ENCODE results near the gene SLC44A5. TPM values are rescaled to one million over a fixed set of nuclear protein-coding genes. Genes with fewer than 3 reads are reported as not detected.

The SLC44A5 gene
- total RNA-seq: under 1 TPM; 0.22 to 0.57 (median 0.42) TPM

DNA sequence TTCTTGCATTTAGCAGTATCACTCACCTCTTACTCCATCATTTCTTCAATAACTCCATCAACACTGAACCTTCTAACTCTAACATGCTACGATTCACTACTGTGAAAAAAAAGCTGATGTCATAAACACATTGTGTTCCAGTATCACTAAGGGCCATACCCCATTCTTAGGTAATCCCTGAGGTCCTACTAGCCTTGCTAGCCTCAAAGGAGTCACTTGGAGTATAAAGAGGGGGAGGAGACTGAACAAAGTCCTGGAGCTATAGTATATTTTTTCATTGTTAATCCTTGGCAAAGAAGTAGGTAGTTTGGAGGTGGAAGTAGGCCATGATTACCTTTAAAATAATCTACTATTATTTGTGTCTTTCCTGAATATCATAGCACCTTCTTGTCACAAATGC is at the start of gene SLC44A5:
TSS of gene SLC44A5 (minus strand) at position 101 of the 400 bp plus-strand sequence. CDS start 69,667 bp downstream, outside the sequence.
- TF ChIP-seq, protein P1, sequence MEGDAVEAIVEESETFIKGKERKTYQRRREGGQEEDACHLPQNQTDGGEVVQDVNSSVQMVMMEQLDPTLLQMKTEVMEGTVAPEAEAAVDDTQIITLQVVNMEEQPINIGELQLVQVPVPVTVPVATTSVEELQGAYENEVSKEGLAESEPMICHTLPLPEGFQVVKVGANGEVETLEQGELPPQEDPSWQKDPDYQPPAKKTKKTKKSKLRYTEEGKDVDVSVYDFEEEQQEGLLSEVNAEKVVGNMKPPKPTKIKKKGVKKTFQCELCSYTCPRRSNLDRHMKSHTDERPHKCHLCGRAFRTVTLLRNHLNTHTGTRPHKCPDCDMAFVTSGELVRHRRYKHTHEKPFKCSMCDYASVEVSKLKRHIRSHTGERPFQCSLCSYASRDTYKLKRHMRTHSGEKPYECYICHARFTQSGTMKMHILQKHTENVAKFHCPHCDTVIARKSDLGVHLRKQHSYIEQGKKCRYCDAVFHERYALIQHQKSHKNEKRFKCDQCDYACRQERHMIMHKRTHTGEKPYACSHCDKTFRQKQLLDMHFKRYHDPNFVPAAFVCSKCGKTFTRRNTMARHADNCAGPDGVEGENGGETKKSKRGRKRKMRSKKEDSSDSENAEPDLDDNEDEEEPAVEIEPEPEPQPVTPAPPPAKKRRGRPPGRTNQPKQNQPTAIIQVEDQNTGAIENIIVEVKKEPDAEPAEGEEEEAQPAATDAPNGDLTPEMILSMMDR (IDR thresholded peaks at IDR 0.05; ENCODE audit: low read depth): no peak

DNA sequence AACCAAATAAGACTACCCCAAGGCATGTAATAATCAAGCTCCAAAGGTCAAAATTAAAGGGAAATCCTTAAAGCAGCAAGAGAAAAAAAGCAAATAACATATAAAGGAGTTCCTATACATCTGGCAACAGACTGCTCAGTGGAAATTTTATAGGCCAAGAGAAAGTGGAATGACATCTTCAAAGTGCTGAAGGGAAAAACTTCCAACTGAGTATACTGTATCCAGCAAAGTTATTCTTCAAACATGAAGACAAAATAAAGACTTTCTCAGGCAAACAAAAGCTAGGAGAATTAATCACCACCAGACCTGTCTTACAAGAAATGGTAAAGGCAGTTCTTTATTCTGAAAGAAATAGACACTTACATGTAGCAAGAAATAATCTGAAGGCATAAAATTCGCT is 45.0 kb upstream of the SLC44A5 start:
- TF ChIP-seq, protein P1 (IDR thresholded peaks at IDR 0.05; ENCODE audit: low read depth): no peak

DNA sequence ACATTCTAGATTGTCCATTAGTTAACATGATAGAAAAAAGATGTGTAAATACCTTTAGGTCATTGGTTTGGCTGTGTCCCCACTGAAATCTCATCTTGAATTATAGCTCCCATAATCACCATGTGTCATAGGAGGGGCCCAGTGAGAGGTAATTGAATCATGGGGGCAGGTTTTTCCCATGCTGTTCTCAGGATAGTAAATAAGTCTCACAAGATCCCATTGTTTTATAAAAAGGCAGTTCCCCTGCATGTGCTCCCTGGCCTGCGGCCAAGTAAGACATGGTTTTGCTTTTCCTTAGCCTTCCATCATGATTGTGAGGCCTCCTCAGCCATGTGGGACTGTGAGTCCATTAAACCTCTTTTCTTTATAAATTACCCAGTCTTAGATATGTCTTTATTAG is 32.5 kb upstream of the SLC44A5 start:
- TF ChIP-seq, protein P1 (IDR thresholded peaks at IDR 0.05; ENCODE audit: low read depth): no peak

DNA sequence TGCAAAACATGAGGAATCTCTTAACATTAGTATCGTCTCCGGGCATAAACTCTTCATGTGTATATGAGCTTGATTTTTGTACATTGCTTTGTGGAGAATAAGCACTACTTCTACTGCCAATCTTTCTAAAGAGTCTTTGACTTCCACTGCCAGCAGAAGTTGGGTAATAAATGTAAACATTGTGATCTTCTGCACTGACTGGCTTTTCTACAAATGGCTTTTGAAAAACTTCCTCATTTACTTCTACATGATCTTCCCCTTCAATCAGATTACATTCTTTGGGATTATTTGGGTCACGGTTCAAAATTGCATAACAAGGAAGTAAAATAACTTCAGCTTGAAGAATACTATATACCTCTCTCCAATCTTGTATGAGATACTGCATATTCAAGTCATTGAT is 30.4 kb upstream of the SLC44A5 start:
- TF ChIP-seq, protein P1 (IDR thresholded peaks at IDR 0.05; ENCODE audit: low read depth): no peak

DNA sequence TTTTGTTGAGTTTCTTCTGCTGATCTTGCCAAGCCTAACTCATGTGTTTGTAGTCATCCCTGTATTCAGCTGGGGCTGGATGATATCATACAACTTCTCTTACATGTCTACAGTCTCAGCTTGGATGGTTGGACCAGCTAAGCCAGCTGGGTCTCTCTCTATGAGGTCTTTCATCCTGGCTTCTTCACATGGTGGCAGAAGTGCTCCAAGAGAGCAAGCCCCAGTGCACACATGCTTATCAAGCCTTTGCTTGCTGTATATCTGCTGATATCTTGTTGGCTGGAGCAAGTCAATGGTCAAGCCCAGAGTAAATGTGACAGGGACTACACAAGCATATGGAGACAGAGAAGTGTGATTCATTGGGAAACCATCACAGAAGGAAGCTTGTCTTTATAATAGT is 29.2 kb upstream of the SLC44A5 start:
- TF ChIP-seq, protein P1 (IDR thresholded peaks at IDR 0.05; ENCODE audit: low read depth): no peak

DNA sequence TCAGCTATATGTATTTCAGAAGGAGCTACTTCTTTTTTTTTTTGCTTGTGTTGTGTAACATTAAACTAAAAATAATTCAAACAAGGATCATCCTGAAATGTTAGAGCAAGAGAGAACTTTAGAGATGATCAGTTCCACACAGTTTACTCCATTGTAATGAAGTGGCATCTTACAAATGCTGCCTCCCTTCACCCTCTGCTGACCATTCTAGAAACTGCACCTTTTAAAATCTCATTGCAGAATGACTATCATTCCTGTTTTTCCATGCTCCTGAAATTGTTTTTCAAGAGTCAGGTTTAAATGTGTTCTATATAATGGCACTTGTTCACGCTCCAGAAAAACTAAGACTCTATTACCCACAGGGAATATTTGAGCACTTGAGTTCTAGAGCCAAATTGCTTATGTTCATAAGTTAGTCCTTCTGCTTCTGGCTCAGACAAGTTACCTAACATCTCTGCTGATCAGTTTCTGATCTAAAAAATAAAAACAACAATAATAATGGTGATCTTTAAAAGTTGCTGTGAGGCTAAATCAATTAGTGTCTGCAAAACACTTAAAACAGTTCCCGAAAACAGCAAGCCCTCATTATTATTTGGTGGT is 21.5 kb upstream of the SLC44A5 start:
- TF ChIP-seq, protein P1 (IDR thresholded peaks at IDR 0.05; ENCODE audit: low read depth): no peak

DNA sequence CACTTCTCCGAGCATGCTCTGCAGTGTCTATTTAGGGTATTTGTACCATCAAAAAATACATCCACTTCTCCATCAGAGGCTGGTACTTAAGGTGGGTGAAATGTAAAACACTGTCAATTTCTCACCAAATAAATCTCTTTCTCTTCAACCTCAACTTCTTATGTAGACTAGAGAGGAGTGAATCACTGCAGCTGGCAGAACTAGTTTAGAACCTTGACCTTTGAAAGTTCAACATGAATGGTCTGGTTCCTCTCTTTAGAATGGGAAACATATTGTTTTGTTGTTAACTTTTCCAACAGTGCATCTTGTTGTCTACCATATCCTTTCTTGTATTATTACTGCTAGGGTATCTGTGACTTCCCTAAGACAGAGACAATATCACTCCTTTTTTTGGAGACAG is 20.1 kb upstream of the SLC44A5 start:
- TF ChIP-seq, protein P1 (IDR thresholded peaks at IDR 0.05; ENCODE audit: low read depth): no peak

Data from subcutaneous adipose tissue (tissue), 4 donors.